ENCODE measurements around the gene WWOX. TPM values are rescaled to one million over a fixed set of nuclear protein-coding genes. Genes with fewer than 3 reads are reported as not detected.

Gene WWOX
- total and polyA plus RNA-seq, 2 donors (not counting 1 experiment from before 2014, with no cell fraction given): 10.5 to 42.3 TPM

GRCh38 chr16:78288888-78289287, 189.4 kb downstream of the WWOX start:
- 98% methylated on average over 9 of the region's 9 CpGs for WGBS (ENCODE audit: insufficient coverage)
- TF ChIP-seq CTCF (IDR thresholded peaks at IDR 0.05): no peak
- TF ChIP-seq EZH2 (IDR thresholded peaks at IDR 0.05; ENCODE audit: borderline replicate concordance, insufficient read depth, low read depth, low read length, poor library complexity, severe bottlenecking): no peak
- no peak for ATAC-seq (ENCODE audit: low read depth)

GRCh38 chr16:78289373-78289772, 189.9 kb downstream of the WWOX start:
- ATAC-seq (ENCODE audit: low read depth): no peak
- H3K9me3 Mint-ChIP-seq (ENCODE audit: insufficient read depth): no peaks in the 10 kb centered on the region

More at GRCh38 chr16:78288888-78289287, 189.4 kb downstream of the WWOX start:
- Histone ChIP-seq H3K27ac (ENCODE audit: low read length in 2 of 2) (no peak overlapping the region), H3K27me3 (replicated peaks in 1 of 4; ENCODE audit: control extremely low read depth in 1 of 4, control insufficient read depth in 3 of 4, insufficient read depth in 4 of 4, low read length in 3 of 4) (no peaks in the 10 kb centered on the region), H3K36me3 (replicated peaks in 1 of 2; ENCODE audit: control extremely low read depth in 1 of 2, control insufficient read depth in 1 of 2, extremely low read depth in 1 of 2, insufficient read depth in 2 of 2, low read length in 1 of 2) (no peaks in the 10 kb centered on the region), H3K4me3 (ENCODE audit: control extremely low read depth in 1 of 5, extremely low read depth in 1 of 5, insufficient read depth in 1 of 5, low read depth in 2 of 5, low read length in 4 of 5) (no peak overlapping the region), H3K9ac (ENCODE audit: low read length) (no peak overlapping the region), H4K20me1 (ENCODE audit: control insufficient read depth, insufficient read depth, low read length, poor library complexity, severe bottlenecking) (no peaks in the 10 kb centered on the region), H2AFZ (ENCODE audit: insufficient read depth, low read depth, low read length, poor library complexity, severe bottlenecking) (no peak overlapping the region), H3K9me3 (ENCODE audit: control extremely low read depth in 1 of 3, control insufficient read depth in 2 of 3, insufficient read depth in 1 of 3, low read length in 2 of 3) (no peaks in the 10 kb centered on the region), H3K79me2 (ENCODE audit: control insufficient read depth, insufficient read depth, low read length) (no peaks in the 10 kb centered on the region), H3K4me1 (ENCODE audit: control insufficient read depth in 2 of 2, insufficient read depth in 2 of 2, low read length in 2 of 2) (no peaks in the 10 kb centered on the region), H3K4me2 (replicated peaks; ENCODE audit: low read depth, low read length, poor library complexity, severe bottlenecking) (no peak overlapping the region)
- no peak for DNase-seq
- no peak overlapping the region for H3K4me3 Mint-ChIP-seq
- ChIA-PET POLR2A (no interaction called here), CTCF (no interaction called here)
- no peaks in the 10 kb centered on the region for H3K4me1 Mint-ChIP-seq
- H3K27ac Mint-ChIP-seq: no peak overlapping the region
- H3K27me3 Mint-ChIP-seq: no peaks in the 10 kb centered on the region
- intact Hi-C loops (cut with micrococcal nuclease): no loop called here
- no peaks in the 10 kb centered on the region for H3K9me3 Mint-ChIP-seq (ENCODE audit: insufficient read depth)

More at GRCh38 chr16:78289373-78289772, 189.9 kb downstream of the WWOX start:
- Mint-ChIP-seq H3K4me3 (no peak overlapping the region), H3K27ac (no peak overlapping the region), H3K27me3 (no peaks in the 10 kb centered on the region), H3K4me1 (no peaks in the 10 kb centered on the region)
- WGBS (ENCODE audit: insufficient coverage): no CpG with 5 or more reads among the region's 3 CpGs
- Histone ChIP-seq H2AFZ (ENCODE audit: insufficient read depth, low read depth, low read length, poor library complexity, severe bottlenecking) (no peak overlapping the region), H3K9ac (ENCODE audit: low read length) (no peak overlapping the region), H3K4me3 (ENCODE audit: control extremely low read depth in 1 of 5, extremely low read depth in 1 of 5, insufficient read depth in 1 of 5, low read depth in 2 of 5, low read length in 4 of 5) (no peak overlapping the region), H3K27ac (ENCODE audit: low read length in 2 of 2) (no peak overlapping the region), H3K4me1 (ENCODE audit: control insufficient read depth in 2 of 2, insufficient read depth in 2 of 2, low read length in 2 of 2) (no peaks in the 10 kb centered on the region), H3K36me3 (replicated peaks in 1 of 2; ENCODE audit: control extremely low read depth in 1 of 2, control insufficient read depth in 1 of 2, extremely low read depth in 1 of 2, insufficient read depth in 2 of 2, low read length in 1 of 2) (no peaks in the 10 kb centered on the region), H3K27me3 (replicated peaks in 1 of 4; ENCODE audit: control extremely low read depth in 1 of 4, control insufficient read depth in 3 of 4, insufficient read depth in 4 of 4, low read length in 3 of 4) (no peaks in the 10 kb centered on the region), H4K20me1 (ENCODE audit: control insufficient read depth, insufficient read depth, low read length, poor library complexity, severe bottlenecking) (no peaks in the 10 kb centered on the region), H3K9me3 (ENCODE audit: control extremely low read depth in 1 of 3, control insufficient read depth in 2 of 3, insufficient read depth in 1 of 3, low read length in 2 of 3) (no peaks in the 10 kb centered on the region), H3K4me2 (replicated peaks; ENCODE audit: low read depth, low read length, poor library complexity, severe bottlenecking) (no peak overlapping the region), H3K79me2 (ENCODE audit: control insufficient read depth, insufficient read depth, low read length) (no peaks in the 10 kb centered on the region)
- no peak for DNase-seq
- intact Hi-C loops (cut with micrococcal nuclease): no loop called here
- TF ChIP-seq EZH2 (IDR thresholded peaks at IDR 0.05; ENCODE audit: borderline replicate concordance, insufficient read depth, low read depth, low read length, poor library complexity, severe bottlenecking) (no peak), CTCF (IDR thresholded peaks at IDR 0.05) (no peak)
- ChIA-PET CTCF (no interaction called here), POLR2A (no interaction called here)
